Right hindlimb (tissue), 1 donor: Measurements from ENCODE around the gene EPB41L4B.
"Not testable (repeated sequence)": the region's sequence is repeated elsewhere in the genome, so short reads cannot be mapped to it uniquely, and the experiment has no call there.

Experiments used
- DNase-seq: peaks from one replicate; pipeline ENCODE4 v3.0.0-alpha.2; 2018

The EPB41L4B gene

DNA sequence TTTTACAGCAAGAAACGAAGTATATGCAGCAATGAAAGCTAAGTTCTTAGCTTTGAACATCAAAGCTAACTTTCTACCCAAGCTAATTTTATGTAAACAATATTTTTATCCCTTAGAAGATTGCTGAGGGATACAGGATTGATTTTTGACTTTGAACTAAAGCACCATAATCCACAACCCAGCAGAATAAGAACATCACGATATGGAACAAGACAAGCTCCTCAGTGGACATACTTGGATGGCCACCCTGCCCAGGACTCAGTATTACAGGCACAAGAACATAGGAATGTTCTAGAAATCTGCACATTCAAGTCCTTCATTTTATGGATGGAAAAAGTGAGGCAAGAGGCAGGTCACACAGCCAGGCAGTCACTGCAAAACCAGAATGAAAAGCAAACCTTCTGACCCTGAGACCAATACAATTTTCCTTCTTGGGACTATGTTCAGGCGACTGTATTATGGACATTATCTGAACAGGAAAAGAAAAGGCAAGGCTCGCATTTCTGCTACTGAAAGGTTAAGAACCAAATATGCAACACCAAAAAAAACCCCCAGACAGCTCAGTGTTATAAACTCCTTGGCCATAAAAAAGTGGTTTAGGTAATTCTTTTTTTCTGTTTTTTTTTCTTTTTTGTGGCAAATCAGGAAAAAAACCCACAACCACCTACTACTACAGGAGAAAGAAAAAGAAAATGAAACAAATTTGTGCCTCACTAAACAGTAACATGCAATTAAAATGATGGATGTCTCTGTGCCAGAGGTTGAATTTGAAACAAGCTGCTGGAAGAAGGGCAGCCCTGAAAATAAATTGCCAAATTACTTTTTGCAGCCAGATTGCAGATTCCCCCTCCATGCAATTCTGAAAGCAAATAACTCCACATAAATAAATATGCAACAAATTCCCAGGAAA is 25.4 kb downstream of the EPB41L4B start:
- no peak for DNase-seq

- DNase-seq = no peak
Observed at GRCh38 chr9:109290385-109290784, 30.5 kb downstream of the EPB41L4B start.

GRCh38 chr9:109289931-109290330 is 30.9 kb downstream of the EPB41L4B start:
- DNase-seq = no peak

DNA sequence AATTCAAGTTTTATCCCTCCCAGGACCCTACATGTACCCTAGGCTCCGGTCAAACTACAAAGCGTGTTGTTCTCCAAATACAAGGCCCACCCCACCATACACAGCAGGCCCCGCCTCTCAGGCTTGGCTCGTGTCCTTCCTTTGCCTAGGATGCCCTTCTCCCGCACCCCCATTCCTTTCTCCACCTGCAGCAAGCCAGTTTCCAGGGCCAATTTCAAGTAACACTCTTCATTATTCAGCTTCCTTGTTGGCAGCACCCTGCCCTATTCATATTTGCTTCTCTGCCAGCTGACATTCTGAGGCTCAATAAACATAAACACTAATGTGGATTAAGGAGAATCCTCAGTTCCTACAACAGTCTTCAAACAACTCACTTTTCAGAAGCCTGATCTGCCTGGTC is 31.7 kb downstream of the EPB41L4B start:
- DNase-seq = no peak

GRCh38 chr9:109286981-109287380 is 33.9 kb downstream of the EPB41L4B start:
- DNase-seq = no peak

GRCh38 chr9:109286571-109286977 is 34.3 kb downstream of the EPB41L4B start:
- no peak for DNase-seq

DNA sequence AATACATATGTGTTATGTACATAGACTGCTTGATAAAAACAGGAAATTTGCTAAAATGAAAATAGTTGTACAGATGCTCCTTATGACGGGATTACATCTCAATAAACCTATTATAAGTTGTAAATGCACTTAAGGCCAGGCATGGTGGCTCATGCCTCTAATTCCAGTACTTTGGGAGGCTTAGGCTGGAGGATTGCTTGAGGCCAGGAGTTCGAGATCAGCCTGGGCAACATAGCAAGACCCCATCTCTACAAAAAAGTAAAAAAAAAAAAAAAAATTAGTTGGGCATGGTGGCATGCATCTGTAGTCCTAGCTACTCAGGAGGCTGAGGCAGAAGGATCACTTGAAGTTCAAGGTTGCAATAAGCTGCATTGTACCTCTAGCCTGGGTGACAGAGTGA is 37.2 kb downstream of the EPB41L4B start:
- not testable (repeated sequence) for DNase-seq

GRCh38 chr9:109283012-109283411 is 37.8 kb downstream of the EPB41L4B start:
- DNase-seq = no peak

GRCh38 chr9:109282302-109282701 is 38.6 kb downstream of the EPB41L4B start:
- no peak for DNase-seq

- no peak for DNase-seq
Observed at GRCh38 chr9:109281518-109281917, 39.3 kb downstream of the EPB41L4B start.

GRCh38 chr9:109278848-109279247 is 42.0 kb downstream of the EPB41L4B start:
- DNase-seq = no peak

GRCh38 chr9:109278216-109278615 is 42.6 kb downstream of the EPB41L4B start:
- DNase-seq = no peak

DNA sequence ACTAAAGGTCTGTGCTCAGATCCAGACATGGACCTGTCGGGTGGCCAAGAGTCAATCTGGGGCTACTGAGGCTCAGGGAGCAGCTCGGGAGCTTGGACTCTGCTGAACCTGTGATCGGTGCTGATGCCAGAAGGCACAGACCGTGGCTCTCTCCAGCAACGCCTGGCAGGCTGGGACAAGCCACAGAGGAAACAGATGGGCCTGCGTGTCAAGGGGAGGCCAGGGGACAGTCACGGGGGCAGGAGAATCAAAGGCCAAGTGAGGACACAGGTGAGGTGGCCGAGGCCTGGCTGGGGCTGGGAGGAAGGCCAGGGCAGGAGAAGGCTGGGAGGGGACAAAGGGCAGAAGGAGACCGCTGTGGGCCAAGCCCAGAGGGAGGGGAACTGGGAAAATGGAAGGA is 43.4 kb downstream of the EPB41L4B start:
- no peak for DNase-seq

DNA sequence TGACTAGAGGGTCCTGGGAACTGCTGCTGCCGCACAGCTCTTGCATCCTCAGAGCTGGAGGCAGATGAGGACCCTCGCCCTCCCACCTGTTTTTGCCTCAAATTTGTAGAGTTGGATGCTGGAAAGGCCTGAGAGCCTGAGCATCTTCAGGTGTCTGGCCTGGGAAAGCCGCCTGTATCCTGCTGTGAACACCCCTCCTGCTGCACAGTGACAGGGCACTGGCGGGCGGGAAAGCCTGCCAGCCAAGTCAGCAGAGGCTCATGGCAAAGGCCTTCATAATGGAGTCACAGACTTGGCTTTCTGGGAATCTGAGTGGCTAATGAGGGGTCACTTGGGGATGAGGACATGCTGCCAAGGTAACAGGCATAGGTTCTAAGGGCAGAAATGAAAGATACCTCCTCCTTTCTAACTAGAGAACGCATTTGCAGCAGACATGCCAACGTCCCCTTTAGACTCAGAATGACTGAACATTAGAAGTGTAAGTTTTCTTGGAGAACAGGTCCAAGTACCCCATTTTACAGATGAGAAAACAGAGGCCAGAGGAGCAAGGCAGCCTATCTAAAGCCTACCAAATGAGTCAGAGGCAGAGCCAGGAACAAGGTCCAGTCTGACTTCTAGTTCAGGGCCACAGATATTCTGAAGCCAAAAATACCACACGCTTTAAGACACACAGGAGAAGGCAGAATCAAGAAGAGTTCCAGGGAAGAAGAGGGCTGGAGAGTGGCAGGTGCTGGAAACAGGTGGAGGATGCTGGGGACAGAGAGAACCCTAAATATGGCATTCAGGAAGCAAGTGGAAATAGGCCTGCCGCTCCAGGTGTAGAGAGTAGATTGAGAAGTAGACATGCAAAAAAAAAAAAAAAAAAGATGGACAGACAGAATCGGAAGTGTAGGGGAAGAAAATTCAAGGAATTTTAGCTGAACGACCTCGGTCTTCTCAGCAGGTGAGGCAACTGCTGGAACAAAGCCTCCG is 44.1 kb downstream of the EPB41L4B start:
- no peak for DNase-seq

DNA sequence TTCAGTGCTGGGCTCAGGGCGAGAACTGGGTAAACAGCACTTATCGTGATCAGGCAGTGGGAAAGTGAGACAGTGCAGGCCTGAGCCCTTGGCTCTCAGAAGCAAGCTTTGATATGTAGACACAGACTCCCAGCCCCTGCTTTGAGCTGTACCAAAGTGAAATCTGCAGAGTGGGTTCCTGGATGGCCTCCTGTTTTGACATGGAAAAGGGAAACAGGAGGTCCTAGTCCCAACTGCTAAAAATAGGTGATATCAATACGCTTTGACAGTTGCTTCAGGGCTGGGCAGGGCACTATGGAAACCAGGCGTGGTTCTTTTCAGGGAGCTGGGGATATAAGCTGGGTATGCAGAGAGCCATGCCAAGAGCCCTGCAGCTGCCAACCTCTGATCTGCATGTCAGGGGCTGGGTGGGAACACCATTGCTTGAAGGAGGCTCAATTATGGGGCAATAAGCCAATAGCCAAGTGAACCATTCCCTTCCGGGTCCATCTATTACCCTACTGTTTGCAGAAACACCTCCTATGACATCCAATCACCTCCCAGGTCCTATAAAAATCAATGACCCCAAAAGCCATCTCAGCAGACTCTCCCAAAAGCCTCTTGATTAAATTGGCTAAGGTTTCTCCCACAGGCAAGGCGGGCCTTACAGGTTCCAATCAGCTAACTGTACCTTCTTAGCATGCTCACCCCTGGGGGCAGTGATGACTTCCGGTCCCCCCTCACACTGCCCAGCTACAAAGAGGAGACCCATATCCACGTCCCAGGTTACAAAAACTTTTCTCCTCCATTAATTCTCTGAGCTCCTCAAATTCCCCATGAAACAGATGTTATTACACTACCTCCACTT is 45.8 kb downstream of the EPB41L4B start:
- DNase-seq = peak; percentile 67

GRCh38 chr9:109273869-109274268 is 47.0 kb downstream of the EPB41L4B start:
- no peak for DNase-seq

- DNase-seq = no peak
Observed at GRCh38 chr9:109272745-109273144, 48.1 kb downstream of the EPB41L4B start.

DNA sequence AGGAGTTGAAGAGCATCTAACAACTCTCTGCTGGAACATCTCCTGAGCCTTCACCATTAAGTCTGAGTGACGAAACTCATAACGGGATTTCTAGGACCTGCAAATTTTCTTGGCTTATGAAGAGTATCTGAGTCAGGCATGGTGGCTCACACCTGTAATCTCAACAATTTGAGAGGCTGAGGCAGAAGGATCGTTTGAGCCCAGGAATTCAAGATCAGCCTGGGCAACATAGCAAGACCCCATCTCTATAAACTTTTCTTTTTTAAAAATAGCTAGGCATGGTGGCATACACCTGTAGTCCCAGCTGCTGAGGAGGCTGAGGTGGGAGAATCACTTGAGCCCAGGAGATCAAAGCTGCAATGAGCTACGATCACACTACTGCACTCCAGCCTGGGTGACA is 48.8 kb downstream of the EPB41L4B start:
- no peak for DNase-seq

- no peak for DNase-seq
Observed at GRCh38 chr9:109270971-109271925, 49.6 kb downstream of the EPB41L4B start.

DNA sequence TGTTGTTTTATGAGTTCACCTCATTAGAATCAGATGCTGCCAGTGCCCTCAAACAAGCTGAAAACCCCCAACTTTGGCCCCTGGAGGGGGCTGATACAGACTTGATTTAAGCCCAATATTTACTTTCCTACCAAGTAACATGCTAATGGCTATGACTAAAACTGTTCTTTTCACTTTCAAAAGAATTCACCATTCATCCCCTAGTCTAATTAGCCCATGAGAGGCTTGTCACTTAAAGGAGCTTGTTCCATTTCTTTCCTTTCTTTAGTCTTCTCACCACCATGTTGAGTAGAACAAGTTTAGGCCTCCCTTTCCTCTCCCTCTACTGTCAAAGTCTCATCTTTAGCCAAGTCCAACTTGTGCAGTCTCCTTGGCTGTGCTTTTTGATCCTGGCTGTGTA is 50.4 kb downstream of the EPB41L4B start:
- DNase-seq = no peak

GRCh38 chr9:109269839-109270238 is 51.0 kb downstream of the EPB41L4B start:
- no peak for DNase-seq
